ENCODE results near the gene KCNIP1. TPM values are rescaled to one million over a fixed set of nuclear protein-coding genes. Genes with fewer than 3 reads are reported as not detected.

KCNIP1 gene
- total and polyA plus RNA-seq, 9 of the 15 experiments (the other 6 are each of a cell fraction or from before 2014, with no cell fraction given): not detected

DNA sequence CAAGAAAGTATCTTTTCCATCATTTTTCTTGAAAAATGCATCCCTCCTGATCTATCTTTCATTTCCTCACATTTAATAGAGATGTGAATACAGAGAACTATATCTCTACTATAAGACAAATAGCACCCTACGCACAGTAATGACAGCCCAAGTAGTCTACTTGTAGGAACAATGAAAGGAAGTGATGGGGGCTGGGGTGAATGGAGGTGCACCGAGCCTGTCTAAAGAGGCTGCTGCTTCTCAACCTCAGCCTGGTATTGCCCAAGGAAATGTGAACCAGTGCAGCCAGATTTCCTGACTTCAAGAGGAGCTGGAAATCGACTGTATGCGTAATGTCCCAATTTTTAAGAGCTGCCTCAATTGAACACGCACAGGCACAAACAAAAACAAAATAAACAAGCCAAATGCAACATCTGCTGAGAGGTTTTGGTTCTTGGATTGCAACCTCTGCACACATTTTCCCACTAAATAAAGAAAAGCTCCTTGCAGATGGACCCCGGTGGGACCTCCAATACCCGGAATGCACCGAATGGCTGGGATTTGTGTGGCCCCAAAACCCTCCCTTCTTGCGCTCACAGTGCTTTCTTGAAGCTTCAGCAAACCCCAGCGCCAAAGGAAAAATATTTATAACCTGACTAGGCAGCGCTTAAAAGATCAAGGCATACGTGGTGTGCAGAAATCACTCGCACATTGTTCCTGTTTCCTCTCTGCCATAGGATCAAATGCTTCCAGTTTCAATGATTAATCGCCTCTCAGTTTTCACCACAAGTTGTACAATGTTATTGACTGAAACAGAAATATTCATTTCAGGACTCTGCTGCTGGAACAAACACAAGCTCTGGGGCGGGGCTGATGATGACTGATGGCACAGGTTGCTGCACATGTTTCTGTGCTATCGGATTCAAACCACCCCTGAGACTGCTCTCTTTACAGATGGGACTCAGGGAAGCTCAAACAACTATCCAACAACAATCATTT is 68.3 kb downstream of the KCNIP1 start:
- BruUV-seq (replicated peaks): no TSS peak
- DNase-seq (ENCODE audit: extremely low read depth in 1 of 4, low spot score in 3 of 4) (no peak), FAIRE-seq (no peak), ATAC-seq (no peak)
- H3K4me1 ChIP-seq (replicated peaks in 1 of 2; ENCODE audit: control insufficient read depth in 2 of 2, insufficient read depth in 2 of 2, low read length in 2 of 2): no peaks in the 10 kb centered on the region
- no peaks in the 10 kb centered on the region for H3K9me3 ChIP-seq (replicated peaks; ENCODE audit: control insufficient read depth, insufficient read depth, low read depth, low read length)
- no peak overlapping the region for H3K4me2 ChIP-seq (ENCODE audit: insufficient read depth, low read length)
- peaks cover 0 to 23% of the 10 kb centered on the region in 2 experiments; a peak in 2 of 5 replicates for H3K27me3 ChIP-seq (ENCODE audit: control insufficient read depth in 2 of 2, insufficient read depth in 2 of 2, low read length in 2 of 2)
- WGBS (ENCODE audit: insufficient coverage, low coverage, missing lambda C conversion rate): under 1% methylated on average over 16 of the region's 16 CpGs
- H3K27ac ChIP-seq (ENCODE audit: extremely low read depth, low read depth, low read length): no peak overlapping the region
- no peaks in the 10 kb centered on the region for H4K20me1 ChIP-seq (replicated peaks; ENCODE audit: control insufficient read depth, insufficient read depth, low read length)
- no peaks in the 10 kb centered on the region for H3K9me1 ChIP-seq (ENCODE audit: control insufficient read depth, insufficient read depth, low read length)
- POLR2A ChIA-PET: no interaction called here
- no peak overlapping the region for H3K9ac ChIP-seq (ENCODE audit: insufficient read depth in 1 of 2, low read depth in 2 of 2, low read length in 2 of 2)
- in situ Hi-C loops (cut with MboI) (no loop called here), intact Hi-C loops (cut with micrococcal nuclease) (no loop called here)
- H2AFZ ChIP-seq (ENCODE audit: low read depth, low read length): no peak overlapping the region
- H3K79me2 ChIP-seq (ENCODE audit: control insufficient read depth, insufficient read depth, low read length): no peaks in the 10 kb centered on the region
- no peaks in the 10 kb centered on the region for H3K36me3 ChIP-seq (ENCODE audit: control insufficient read depth, insufficient read depth, low read length)
- CTCF ChIA-PET (ENCODE audit: low intra/inter-chr PET ratio): no interaction called here
- no peak overlapping the region for H3K4me3 ChIP-seq
- TF ChIP-seq PRMT5 (CRISPR knock-in tag; IDR thresholded peaks at IDR 0.05) (no peak), C11orf30 (IDR thresholded peaks at IDR 0.05; ENCODE audit: low read depth) (no peak), ZNF143 (CRISPR knock-in tag; IDR thresholded peaks at IDR 0.05) (no peak), CBFA2T2 (conservative IDR thresholded peaks at IDR 0.05) (no peak), MECOM (CRISPR knock-in tag; IDR thresholded peaks at IDR 0.05) (no peak), CREBBP (IDR thresholded peaks at IDR 0.05; ENCODE audit: low read depth, low read length) (no peak), FIP1L1 (IDR thresholded peaks at IDR 0.05; ENCODE audit: low read depth, low read length, poor library complexity, severe bottlenecking) (no peak)
- TF ChIP-seq, protein P1, sequence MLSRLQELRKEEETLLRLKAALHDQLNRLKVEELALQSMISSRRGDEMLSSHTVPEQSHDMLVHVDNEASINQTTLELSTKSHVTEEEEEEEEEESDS (CRISPR knock-in tag; IDR thresholded peaks at IDR 0.05): no peak
